HG02763 (cell line): ENCODE results near the gene COX6B2.

Experiments
- ATAC-seq: cut with Tn5 transposase; IDR thresholded peaks from one replicate; pipeline ENCODE4 v1.9.1; 2021; ENCODE audit warnings: mild to moderate bottlenecking, moderate library complexity; ENCODE audit not compliant: unreplicated experiment

The COX6B2 gene

DNA sequence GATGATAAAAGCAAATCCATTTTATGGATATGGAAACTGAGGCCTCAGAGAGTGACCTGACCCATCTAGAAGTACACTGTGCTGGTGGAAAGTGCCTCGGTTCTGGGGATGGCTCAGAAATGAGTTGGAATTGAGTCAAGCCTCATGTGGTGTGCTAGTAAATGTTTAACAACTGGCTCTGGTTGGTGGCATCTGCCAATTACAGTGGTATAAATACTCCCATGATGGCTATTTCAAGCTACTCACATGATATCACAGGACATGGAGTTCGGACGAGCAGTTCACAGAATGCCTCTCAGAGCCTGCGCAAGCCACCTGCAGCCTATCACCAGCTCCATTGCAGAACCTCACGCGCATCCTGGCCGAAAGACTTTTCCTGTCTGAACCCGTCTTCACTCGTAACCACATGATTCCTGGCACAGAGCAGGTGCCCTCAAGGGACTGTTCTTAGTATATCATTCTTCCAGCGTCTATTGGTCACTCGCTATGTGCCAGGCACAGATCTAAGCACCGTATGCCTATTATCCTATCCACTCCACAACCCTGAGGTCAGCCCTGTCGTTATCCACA lies 38.5 kb downstream of the COX6B2 start:
- no peak for ATAC-seq

DNA sequence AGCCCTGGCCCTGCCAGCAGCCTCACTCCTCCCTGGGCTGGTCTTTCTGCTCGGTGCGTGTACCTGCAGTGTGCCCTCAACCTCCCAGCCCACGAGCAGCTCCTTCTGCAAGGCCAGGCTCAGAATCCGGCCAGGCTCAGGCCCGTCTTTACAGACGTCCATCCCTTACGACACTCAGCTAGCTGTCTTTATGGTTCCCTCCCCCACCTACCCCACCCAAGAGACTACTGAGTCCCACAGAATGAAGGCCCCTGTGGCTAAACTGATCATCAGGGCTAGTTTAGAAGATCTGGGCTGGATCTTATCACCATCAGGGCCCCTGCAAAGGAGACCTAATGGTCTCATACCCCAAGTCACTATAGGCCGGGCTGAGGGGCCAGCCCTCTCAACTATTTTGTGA lies 40.1 kb downstream of the COX6B2 start:
- no peak for ATAC-seq

DNA sequence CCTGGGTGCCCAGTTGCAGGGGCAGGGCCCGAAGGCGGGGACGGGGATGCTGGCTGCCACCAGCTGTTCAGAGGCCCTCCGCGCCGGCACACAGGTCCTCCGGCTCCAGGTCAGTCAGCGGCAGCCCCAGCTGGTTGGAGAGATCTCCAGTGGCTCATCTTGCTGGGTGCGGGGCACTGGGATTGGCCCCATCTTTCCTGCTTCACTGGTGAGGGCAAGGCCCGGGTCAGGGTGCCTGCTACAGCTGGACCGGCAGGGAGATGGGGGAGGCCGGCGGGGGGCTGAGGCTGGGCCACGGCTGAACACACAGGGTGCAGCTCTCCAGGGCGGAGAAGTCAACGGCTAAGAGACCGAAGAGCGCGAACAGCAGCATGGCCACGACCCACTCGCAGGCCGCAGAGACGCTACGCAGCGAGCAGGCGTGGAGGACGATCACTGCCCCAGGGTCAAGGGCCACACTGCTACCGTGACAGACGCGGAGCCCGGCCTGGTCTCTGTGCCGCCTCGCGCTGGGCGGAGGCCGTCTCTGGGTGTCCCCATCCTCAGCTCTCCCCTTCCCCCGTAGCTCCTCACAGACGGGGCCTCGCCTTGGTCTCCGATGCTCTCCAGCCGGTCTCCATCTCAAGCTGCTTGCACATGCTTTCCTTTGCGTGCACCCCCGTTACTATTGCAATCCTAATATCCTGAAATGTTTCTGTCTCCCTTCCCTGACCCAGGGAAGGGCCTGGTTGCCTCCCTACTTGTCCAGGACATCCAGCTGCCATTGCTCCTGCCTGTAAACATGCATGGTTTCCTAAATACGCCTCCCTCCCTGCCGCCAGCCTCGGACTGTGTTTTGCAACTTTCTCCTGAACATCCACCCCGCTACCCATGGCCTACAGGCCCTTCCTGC lies 41.7 kb downstream of the COX6B2 start:
- ATAC-seq: no peak

DNA sequence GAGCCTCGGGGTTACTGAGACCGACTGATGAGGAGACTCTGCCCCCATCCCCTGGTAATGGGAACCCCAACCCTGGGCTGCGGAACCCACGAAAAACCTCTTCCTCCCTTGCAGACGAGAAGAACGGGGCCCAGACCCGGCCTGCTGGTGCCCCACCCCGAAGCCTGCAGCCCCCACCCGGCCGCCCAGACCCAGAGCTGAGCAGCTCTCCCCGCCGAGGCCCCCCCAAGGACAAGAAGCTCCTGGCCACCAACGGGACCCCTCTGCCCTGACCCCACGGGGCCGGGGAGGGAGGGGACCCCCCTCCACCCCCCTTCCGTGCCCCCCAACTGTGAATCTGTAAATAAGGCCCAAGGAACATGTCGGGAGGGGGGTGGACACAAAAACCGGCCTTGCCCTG lies 42.7 kb downstream of the COX6B2 start:
- no peak for ATAC-seq

DNA sequence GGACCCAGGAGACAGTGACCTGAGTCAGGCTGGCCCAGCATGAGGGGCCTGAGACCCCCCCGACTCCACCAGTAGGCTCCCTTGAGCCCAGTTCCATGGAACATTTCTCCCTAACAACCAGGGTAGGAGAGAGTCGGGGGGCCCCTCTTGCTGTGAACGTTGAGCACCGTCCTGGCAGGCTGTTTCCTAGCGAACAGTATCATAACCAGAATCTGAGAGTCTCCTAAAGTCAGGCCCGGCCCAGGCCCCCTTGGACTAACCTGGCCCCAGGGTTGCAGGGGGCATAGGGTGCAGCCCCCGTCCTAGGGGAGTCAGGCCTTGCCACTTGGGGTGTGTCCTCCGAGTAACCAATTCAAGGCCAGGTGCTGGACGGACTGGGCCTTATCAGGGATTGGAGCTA lies 43.1 kb downstream of the COX6B2 start:
- ATAC-seq: no peak

DNA sequence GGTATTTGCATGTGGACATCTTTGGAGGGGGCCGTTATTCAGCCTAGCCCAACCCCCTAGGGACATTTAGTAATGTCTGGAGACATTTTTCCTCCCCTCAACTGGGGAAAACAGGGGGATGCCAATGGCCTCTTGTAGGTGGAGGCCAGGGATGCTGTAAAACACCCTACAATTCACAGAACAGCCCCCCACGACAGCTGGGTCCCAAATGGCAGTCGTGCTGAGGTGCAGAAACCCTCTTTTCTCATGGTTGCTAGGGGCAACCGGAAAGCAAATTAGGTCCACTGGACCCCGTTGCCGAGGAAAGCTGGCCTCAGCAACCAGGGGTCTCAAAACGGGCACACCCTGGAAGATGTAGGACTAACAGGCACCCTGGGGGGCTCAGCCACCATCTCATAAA lies 44.0 kb downstream of the COX6B2 start:
- no peak for ATAC-seq

DNA sequence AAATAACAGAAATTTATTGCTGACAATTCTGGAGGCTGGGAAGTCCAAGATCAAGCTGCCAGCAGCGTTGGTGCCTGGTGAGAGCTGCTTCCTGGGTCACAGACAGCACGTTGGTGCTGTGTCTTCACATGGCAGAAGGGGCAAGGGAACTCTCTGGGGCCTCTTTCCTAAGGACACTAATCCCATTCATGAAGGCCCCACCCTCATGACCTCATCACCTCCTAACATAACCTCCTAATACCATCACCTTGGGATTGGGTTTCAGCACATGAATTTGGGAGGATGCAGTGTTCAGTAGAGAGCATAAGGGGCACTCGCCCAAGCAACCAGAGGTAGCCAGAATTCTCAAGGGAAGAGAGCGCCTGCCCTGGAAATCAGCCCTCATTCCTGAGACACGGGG lies 45.1 kb downstream of the COX6B2 start:
- no peak for ATAC-seq

DNA sequence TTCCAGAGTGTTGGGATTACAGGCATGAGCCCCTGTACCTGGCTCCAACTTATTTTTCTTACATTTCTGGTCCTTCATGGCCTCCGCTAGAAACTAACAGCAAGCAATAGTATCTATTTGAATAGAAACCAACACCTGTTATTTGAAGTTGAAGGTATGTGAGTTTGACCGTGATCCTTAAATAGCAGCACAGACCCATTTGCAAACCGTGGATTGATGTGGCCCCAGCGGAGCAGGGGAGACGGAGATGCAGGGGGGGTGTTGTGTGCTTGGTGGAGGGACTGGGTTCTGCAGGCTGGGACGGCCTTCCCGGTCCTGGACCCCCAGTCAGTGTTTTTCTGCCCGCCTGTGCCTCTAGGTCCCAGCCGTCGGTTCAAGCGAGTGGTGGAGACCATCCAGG lies 46.2 kb downstream of the COX6B2 start:
- ATAC-seq: no peak

DNA sequence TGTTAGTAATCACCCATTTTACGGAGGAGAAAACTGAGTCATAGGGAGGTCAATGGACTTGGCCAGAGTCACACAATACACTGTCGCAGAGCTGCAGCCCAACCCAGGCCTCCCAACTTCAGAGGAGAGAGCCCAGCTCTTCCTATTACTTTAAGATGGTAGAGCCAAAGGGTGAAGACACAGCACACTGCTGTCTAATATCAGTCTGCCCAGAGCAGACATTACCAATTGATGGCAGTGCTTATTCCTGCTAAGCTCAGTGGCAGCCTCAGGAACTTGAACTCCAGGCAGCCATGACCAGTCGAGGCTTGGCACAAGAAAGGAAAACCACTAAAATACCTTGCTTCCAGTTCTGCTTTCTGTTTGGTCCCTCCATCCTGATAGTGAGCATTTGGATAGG lies 47.8 kb downstream of the COX6B2 start:
- ATAC-seq: no peak

DNA sequence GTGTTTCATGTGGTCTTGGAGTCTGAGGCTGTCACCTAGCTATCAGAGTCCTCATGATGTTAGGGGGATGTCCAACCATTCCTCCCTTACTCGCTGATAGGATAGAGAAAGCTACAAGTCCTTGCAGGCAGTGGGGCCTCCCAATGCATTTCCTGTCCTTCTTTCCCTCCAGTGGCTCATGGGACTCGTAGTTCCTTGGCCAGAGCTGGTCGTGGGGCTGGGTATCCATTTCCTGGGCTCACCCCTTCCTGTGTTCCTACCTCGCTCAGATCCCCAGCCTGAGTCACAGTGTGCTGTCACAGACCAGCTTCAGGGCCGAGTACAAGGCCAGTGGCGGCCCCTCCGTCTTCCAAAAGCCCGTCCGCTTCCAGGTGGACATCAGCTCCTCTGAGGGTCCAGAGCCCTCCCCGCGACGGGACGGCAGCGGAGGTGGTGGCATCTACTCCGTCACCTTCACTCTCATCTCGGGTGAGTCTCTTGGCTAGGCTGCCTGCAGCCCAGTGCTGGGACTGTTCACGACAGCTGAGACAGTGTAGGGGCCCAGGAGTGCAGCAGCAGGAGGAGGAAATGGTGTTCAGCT lies 48.4 kb downstream of the COX6B2 start:
- no peak for ATAC-seq

DNA sequence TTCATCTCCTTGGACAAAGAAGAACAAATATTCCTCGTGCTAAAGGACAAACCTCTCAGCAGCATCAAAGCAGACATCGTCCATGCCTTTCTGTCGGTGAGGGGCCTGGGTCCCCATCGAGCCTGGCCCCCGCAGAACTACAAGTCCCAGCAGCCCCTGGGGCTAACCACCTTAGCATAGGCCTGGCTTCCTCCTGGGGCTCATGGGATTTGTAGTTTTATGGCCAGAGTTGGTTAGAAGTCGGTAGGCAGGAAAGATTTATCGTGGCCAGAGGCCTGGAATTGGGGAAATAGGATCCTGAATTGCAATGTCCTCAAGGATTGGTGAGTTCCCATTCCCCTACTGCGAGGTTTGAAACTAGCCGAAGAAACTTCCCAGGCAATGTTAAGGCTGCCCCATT lies 49.0 kb downstream of the COX6B2 start:
- ATAC-seq: no peak

DNA sequence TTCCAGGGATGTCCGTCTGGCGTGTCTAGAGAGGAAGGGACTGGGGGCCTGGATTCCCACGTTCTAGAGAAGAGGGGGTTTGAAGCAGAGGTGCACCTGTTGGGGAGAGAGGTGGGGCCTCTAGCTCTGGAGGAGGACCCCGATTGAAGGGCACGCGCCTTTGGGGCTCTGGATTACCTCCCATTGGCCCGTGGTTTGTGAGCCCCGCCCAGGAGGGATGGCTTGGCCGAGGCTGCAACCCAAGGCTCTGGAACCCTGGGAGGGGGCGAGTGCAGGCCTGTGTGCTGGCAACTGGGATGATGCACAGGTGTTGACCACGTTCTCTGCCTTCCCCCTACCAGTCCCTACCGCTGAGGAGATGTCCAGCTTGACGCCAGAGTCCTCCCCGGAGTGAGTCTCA lies 49.5 kb downstream of the COX6B2 start:
- no peak for ATAC-seq

DNA sequence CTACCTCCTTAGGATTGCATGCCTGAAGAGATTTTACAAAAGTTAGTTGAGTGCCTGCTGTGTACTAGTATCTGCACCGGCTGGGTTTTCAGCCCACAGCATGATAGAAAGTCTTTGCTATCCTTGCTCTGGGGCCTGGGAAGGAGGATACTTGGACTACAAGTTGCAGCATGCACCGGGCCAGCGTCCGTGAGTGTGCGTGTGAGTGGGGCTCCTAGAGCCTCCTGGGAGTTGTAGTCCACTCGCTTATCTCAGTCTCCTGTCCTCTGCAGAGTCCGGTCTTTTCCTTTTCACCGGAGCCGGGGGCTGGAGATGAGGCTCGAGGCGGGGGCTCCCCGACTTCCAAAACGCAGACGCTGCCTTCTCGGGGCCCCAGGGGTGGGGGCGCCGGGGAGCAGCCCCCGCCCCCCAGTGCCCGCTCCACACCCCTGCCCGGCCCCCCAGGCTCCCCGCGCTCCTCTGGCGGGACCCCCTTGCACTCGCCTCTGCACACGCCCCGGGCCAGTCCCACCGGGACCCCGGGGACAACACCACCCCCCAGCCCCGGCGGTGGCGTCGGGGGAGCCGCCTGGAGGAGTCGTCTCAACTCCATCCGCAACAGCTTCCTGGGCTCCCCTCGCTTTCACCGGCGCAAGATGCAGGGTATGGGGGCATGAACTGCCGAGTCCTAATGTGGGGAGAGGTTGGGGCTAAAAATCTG lies 50.1 kb downstream of the COX6B2 start:
- ATAC-seq: no peak

DNA sequence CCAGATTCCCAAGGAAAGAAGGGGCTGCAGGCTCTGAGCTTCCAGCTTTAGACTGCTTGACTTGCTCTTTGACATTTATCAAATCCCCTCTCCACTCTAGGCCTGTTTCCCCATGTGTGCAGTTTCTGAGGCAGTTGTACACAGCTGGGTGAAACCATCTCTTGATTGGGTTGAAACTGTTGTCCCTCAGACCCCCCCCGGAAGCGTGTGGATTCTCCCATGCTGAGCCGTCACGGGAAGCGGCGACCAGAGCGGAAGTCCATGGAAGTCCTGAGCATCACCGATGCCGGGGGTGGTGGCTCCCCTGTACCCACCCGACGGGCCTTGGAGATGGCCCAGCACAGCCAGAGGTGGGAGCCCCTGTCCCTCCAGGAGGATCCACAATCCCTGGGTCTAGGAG lies 51.0 kb downstream of the COX6B2 start:
- ATAC-seq: no peak

DNA sequence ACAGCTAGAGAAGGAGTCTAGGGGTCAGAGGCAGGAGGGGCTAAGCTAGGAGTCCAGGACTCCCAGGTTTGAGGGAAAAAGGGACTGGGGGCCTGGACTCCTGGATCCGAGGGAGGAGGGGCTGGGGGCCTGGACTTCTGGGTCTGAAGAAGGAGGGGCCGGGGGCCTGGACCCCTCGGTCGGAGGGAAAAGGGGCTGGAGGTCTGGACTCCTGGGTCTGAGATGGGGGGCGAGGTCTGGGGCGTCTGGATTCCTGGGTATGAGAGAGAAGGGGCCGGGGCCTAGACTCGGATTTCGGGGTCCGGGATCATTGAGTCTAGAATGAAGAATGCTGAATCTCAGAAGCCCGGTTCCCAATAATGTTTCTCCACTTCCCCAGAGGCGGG lies 52.2 kb downstream of the COX6B2 start:
- no peak for ATAC-seq

DNA sequence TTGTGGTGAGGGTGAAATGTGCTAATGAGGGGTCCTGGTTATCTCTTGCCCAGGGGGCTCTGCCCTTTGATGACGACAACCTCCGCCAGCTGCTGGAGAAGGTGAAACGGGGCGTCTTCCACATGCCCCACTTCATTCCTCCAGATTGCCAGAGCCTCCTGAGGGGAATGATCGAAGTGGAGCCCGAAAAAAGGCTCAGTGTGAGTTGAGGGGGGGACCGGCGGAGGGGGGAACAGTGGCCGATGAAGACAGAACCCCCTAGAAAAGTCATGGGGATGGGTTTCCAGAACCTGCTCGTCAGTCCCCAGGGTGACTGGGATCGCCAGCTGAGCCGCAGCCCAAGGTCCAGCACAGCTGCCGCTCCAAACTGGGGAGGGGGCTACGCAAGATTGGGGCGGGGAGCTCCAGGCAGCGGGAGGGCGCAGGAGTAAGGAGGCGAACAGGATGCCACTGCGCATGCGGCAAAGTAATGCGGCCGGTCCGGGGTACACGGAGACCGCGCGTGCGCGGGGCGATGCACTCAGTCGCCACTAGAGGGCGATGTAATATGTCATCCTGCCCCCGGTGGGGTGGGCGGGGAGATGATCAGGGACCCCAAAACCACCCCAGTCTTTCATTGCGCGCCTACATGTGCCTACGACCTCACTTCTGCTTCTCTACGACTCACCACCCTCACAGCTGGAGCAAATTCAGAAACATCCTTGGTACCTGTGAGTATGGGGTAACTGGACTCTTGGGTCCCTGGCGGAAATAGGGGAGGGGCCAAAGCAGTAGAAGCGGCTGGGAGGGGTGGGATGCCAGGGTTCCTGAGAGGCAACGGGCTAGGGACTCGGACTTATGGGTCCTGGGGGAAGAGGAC lies 52.8 kb downstream of the COX6B2 start:
- ATAC-seq: peak; percentile 65

DNA sequence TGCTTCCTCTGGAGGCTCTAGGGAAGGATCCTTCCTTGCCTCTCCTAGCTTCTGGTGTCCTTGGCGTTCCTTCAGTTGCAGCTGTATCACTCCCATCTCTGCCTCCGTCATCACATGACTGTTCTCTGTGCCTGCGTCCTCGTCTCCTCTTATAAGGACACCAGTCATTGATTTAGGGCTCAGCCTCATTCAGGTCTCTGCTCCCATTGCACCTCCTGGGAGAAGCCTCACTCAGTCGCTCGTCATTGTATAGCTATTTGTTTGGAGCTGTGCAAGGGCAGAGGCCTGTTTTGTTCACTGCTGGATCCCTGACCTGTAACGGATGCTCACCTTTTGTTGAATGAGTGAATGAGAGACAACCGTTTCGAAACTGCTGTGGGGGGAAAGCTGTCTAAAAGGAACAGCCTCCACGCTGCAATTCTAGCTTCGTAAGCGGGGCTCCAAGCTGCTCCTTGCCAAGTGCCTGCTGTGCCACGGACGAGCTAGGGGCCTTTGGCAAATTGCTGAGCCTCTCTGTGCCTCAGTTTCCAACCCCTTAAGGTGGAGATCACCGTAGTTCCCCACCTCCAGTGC lies 53.5 kb downstream of the COX6B2 start:
- no peak for ATAC-seq

DNA sequence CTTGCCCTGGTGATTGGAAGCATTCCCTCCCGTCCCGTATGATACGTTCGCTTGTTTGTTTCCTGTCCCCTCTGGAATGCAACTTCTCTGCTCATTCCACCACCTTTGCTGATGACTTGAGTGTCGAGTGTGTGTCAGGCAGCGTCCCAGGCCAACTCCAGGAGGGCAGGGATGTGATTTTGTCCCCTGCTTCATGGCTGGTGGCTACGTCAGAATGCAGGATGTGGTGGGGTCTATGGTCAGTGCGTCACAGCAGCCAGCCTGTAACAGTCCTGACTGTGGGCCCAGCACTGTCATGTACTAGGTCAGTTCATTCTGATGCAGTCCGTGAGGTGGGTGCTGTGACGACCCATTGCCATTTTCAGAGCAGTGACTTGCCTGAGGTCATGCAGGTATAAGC lies 54.5 kb downstream of the COX6B2 start:
- ATAC-seq: no peak
